H1 (cell line): ENCODE data around the gene STARD3NL. TPM values are rescaled to one million over a fixed set of nuclear protein-coding genes. Genes with fewer than 3 reads are reported as not detected.
"Not testable (repeated sequence)": the region's sequence is repeated elsewhere in the genome, so short reads cannot be mapped to it uniquely, and the experiment has no call there.

Experiments
- CTCF ChIA-PET: fragments of 300-600 bp; sonication (Branson Sonifier 250); formaldehyde crosslinking; loops from one replicate; lab custom pipeline; 2021; ENCODE audit not compliant: partially characterized antibody; lab: Charles Lee
- POLR2A ChIA-PET: fragments of 300-600 bp; sonication (Branson Sonifier 250); formaldehyde crosslinking; loops from one replicate; lab custom pipeline; 2021; ENCODE audit warnings: inconsistent platforms; ENCODE audit not compliant: partially characterized antibody; lab: Charles Lee
- DNase-seq, 2 experiments: peaks; one replicate each; pipeline versions ENCODE4 v3.0.0 to v3.0.0-alpha.2; 2010 to 2022; ENCODE audit warnings: low spot score in 2 of 2, low read depth in 1 of 2, mixed read lengths in 1 of 2
- FAIRE-seq: peaks from 2 replicates; lab custom pipeline; 2011; peaks lifted over from hg19 to GRCh38; lab: Jason Lieb, UNC
- H2AFZ ChIP-seq: 2 replicates; pipeline ENCODE4 v1.8.1; 2012; ENCODE audit warnings: low read length, inconsistent platforms
- H2AK5ac ChIP-seq: 2 replicates; pipeline ENCODE4 v1.6.1; 2013; ENCODE audit warnings: low read depth, low read length
- H2BK120ac ChIP-seq: replicated peaks from 2 replicates; pipeline ENCODE3; 2013; ENCODE audit warnings: low read depth, low read length, inconsistent platforms
- H2BK12ac ChIP-seq: 2 replicates; pipeline ENCODE4 v1.6.1; 2013; ENCODE audit warnings: low read depth, low read length
- H2BK15ac ChIP-seq: 2 replicates; pipeline ENCODE4 v1.6.1; 2013; ENCODE audit warnings: low read length
- H2BK20ac ChIP-seq: 2 replicates; pipeline ENCODE4 v1.6.1; 2013; ENCODE audit warnings: low read length
- H2BK5ac ChIP-seq: 2 replicates; pipeline ENCODE4 v1.6.1; 2013; ENCODE audit warnings: low read depth, low read length
- H3K14ac ChIP-seq: 2 replicates; pipeline ENCODE4 v1.6.1; 2013; ENCODE audit warnings: inconsistent platforms; ENCODE audit not compliant: insufficient read length
- H3K18ac ChIP-seq: 2 replicates; pipeline ENCODE4 v1.6.1; 2013; ENCODE audit warnings: low read length; ENCODE audit errors: extremely low read depth
- H3K23ac ChIP-seq: 2 replicates; pipeline ENCODE4 v1.6.1; 2013; ENCODE audit warnings: inconsistent platforms; ENCODE audit not compliant: insufficient read length
- H3K23me2 ChIP-seq: 2 replicates; pipeline ENCODE4 v1.6.1; 2013; ENCODE audit warnings: low read depth, low read length
- H3K27ac ChIP-seq: 2 replicates; pipeline ENCODE4 v1.6.1; 2011; ENCODE audit warnings: low read depth, low read length, inconsistent platforms
- H3K27me3 ChIP-seq, 4 experiments: replicated peaks in 1 of 4; 1 replicate in 1 of 4; 2 replicates in 3 of 4; pipeline versions ENCODE4 v1.6.1 to v1.8.1; 2011 to 2013; ENCODE audit warnings: low read length in 3 of 4, mild to moderate bottlenecking in 3 of 4, inconsistent platforms in 2 of 4, mixed read lengths in 2 of 4, moderate library complexity in 1 of 4; ENCODE audit not compliant: control insufficient read depth in 3 of 4, insufficient read depth in 3 of 4; ENCODE audit errors: extremely low read depth in 1 of 4
- H3K36me3 ChIP-seq, 4 experiments: 2 replicates each; pipeline versions ENCODE4 v1.6.1 to v1.8.1; 2011 to 2013; ENCODE audit warnings: mild to moderate bottlenecking in 4 of 4, low read length in 3 of 4, moderate library complexity in 2 of 4, control low read depth in 1 of 4, inconsistent platforms in 1 of 4; ENCODE audit not compliant: insufficient read depth in 4 of 4, control insufficient read depth in 2 of 4
- H3K4ac ChIP-seq: replicated peaks from 2 replicates; pipeline ENCODE3; 2013; ENCODE audit warnings: low read length, low read depth, mixed read lengths, inconsistent platforms; ENCODE audit not compliant: insufficient read length
- H3K4me1 ChIP-seq, 4 experiments: replicated peaks in 1 of 4; 1 replicate in 1 of 4; 2 replicates in 3 of 4; pipeline versions ENCODE4 v1.6.1 to v1.8.1; 2011 to 2013; ENCODE audit warnings: low read length in 3 of 4, inconsistent platforms in 2 of 4, mixed read lengths in 1 of 4; ENCODE audit not compliant: insufficient read depth in 4 of 4, control insufficient read depth in 3 of 4
- H3K4me2 ChIP-seq, 2 experiments: 2 replicates each; pipeline versions ENCODE4 v1.6.1 to v1.8.1; 2011 to 2013; ENCODE audit warnings: low read depth in 2 of 2, low read length in 2 of 2, control low read depth in 1 of 2, inconsistent platforms in 1 of 2, mild to moderate bottlenecking in 1 of 2; ENCODE audit not compliant: insufficient read depth in 1 of 2
- H3K4me3 ChIP-seq, 4 experiments: fragments of 200-600, 300-600 bp in 1 of 4; sonication (generic), shearing (Covaris generic), sonication (Bioruptor Twin) in 1 of 4; 2 replicates each; pipeline versions ENCODE4 v1.5.1 to v1.8.1; 2011 to 2016; ENCODE audit warnings: low read length in 4 of 4, low read depth in 3 of 4, control low read depth in 2 of 4, inconsistent platforms in 2 of 4, mild to moderate bottlenecking in 2 of 4, mixed read lengths in 1 of 4, moderate library complexity in 1 of 4; ENCODE audit not compliant: insufficient read depth in 2 of 4; ENCODE audit errors: extremely low read depth in 1 of 4
- H3K56ac ChIP-seq: replicated peaks from 2 replicates; pipeline ENCODE3; 2013; ENCODE audit warnings: low read depth, mild to moderate bottlenecking, mixed read lengths, low read length, inconsistent platforms; ENCODE audit not compliant: insufficient read length
- H3K79me1 ChIP-seq: 2 replicates; pipeline ENCODE4 v1.6.1; 2013; ENCODE audit warnings: low read depth, low read length, control low read depth
- H3K79me2 ChIP-seq, 2 experiments: 2 replicates each; pipeline versions ENCODE4 v1.6.1 to v1.8.1; 2012 to 2013; ENCODE audit warnings: low read length in 2 of 2, mild to moderate bottlenecking in 2 of 2, inconsistent platforms in 1 of 2; ENCODE audit not compliant: insufficient read depth in 2 of 2, control insufficient read depth in 1 of 2
- H3K9ac ChIP-seq, 4 experiments: replicated peaks in 1 of 4; 1 replicate in 1 of 4; 2 replicates in 3 of 4; pipeline versions ENCODE4 v1.6.1 to v1.8.1; 2011 to 2013; ENCODE audit warnings: low read depth in 3 of 4, low read length in 3 of 4, control low read depth in 2 of 4, mild to moderate bottlenecking in 2 of 4, moderate library complexity in 2 of 4, inconsistent platforms in 1 of 4; ENCODE audit errors: extremely low read depth in 1 of 4
- H3K9me3 ChIP-seq, 2 experiments: 2 replicates each; pipeline versions ENCODE4 v1.6.1 to v1.8.1; 2012 to 2013; ENCODE audit warnings: mild to moderate bottlenecking in 2 of 2, moderate library complexity in 2 of 2, control low read depth in 1 of 2, inconsistent platforms in 1 of 2, low read depth in 1 of 2, low read length in 1 of 2, mixed read lengths in 1 of 2; ENCODE audit not compliant: insufficient read depth in 2 of 2
- H4K20me1 ChIP-seq, 2 experiments: replicated peaks in 1 of 2; 2 replicates each; pipeline versions ENCODE3 to v1.8.1; 2011 to 2013; ENCODE audit warnings: inconsistent platforms in 2 of 2, low read length in 2 of 2, mild to moderate bottlenecking in 1 of 2; ENCODE audit not compliant: insufficient read depth in 2 of 2, control insufficient read depth in 1 of 2
- H4K5ac ChIP-seq: 2 replicates; pipeline ENCODE4 v1.6.1; 2013; ENCODE audit warnings: low read length, low read depth, mixed read lengths, inconsistent platforms; ENCODE audit not compliant: insufficient read length
- H4K8ac ChIP-seq: 2 replicates; pipeline ENCODE4 v1.8.0; 2013; ENCODE audit warnings: mild to moderate bottlenecking, moderate library complexity, low read length, inconsistent platforms; ENCODE audit not compliant: insufficient read depth; ENCODE audit errors: extremely low read depth
- H4K91ac ChIP-seq: replicated peaks from 2 replicates; pipeline ENCODE3; 2013; ENCODE audit warnings: low read length, mixed read lengths, inconsistent platforms; ENCODE audit not compliant: insufficient read length
- WGBS, 2 experiments: shearing (Covaris generic) in 1 of 2; methylation state at CpG; one replicate each; pipeline versions ENCODE4 v1.1.6 to v1.1.7; 2013 to 2015; ENCODE audit warnings: low lambda C conversion rate in 2 of 2, mixed read lengths in 2 of 2, inconsistent platforms in 1 of 2, low coverage in 1 of 2, missing lambda C conversion rate in 1 of 2; ENCODE audit not compliant: insufficient replicate concordance in 2 of 2, insufficient coverage in 1 of 2, insufficient read length in 1 of 2; ENCODE audit errors: extremely low coverage in 1 of 2, missing lambda C conversion rate in 1 of 2; 5-methylcytosine and 5-hydroxymethylcytosine counted together
- polyA plus RNA-seq, 7 experiments: library from polyadenylated mRNA; depleted of rRNA in 3 of 7; stranded (reverse) in 5 of 7; unstranded in 2 of 7; fragments of >200 nt in 5 of 7; fragments of 200-250 nt in 2 of 7; gene quantifications; 1 replicate in 5 of 7; 2 replicates in 1 of 7; 4 replicates in 1 of 7; pipeline versions ENCODE4 v1.2.1 to v1.2.3, GENCODE V29; 2011 to 2013; ENCODE audit warnings: missing spikeins in 2 of 7, mixed read lengths in 2 of 7
- total RNA-seq: library from RNA; stranded (reverse); fragmentation: NEBNext Ultra II Directional; extraction: Animal tissue kit (Norgen Biotek cat#: 25700); gene quantifications from 2 replicates; pipeline ENCODE4 v1.2.1, GENCODE V29; 2021

The STARD3NL gene
- total and polyA plus RNA-seq, 2 of the 8 experiments (the other 6 are each of a cell fraction or from before 2014, with no cell fraction given): 27.1 to 40.5 TPM

GRCh38 chr7:38239129-38239528 is 61.1 kb downstream of the STARD3NL start:
- H3K27ac ChIP-seq, H2BK5ac ChIP-seq, POLR2A ChIA-PET, CTCF ChIA-PET, H3K23ac ChIP-seq, H4K91ac ChIP-seq, H2AFZ ChIP-seq, H3K18ac ChIP-seq, H3K79me2 ChIP-seq, H2BK20ac ChIP-seq, H3K4ac ChIP-seq, H3K4me1 ChIP-seq, H2BK15ac ChIP-seq, H4K5ac ChIP-seq, H3K14ac ChIP-seq, H2BK120ac ChIP-seq, H3K23me2 ChIP-seq, H3K4me3 ChIP-seq, H3K56ac ChIP-seq, H3K4me2 ChIP-seq, H4K8ac ChIP-seq, DNase-seq, H3K9ac ChIP-seq, H2AK5ac ChIP-seq, H2BK12ac ChIP-seq, H3K36me3 ChIP-seq, H3K9me3 ChIP-seq, H3K27me3 ChIP-seq, FAIRE-seq, H3K79me1 ChIP-seq, H4K20me1 ChIP-seq: not testable (repeated sequence)
- 92% methylated on average over 10 of the region's 10 CpGs; no CpG with 5 or more reads in 1 of the 2 experiments for WGBS, 2 experiments
